HG03565 (cell line): ENCODE measurements around the gene FAM9A.
"Not testable (repeated sequence)": the region's sequence is repeated elsewhere in the genome, so short reads cannot be mapped to it uniquely, and the experiment has no call there.

Source experiments
- ATAC-seq: cut with Tn5 transposase; IDR thresholded peaks from one replicate; pipeline ENCODE4 v1.9.1; 2021; ENCODE audit warnings: mild to moderate bottlenecking, moderate library complexity; ENCODE audit not compliant: unreplicated experiment

Gene FAM9A

DNA sequence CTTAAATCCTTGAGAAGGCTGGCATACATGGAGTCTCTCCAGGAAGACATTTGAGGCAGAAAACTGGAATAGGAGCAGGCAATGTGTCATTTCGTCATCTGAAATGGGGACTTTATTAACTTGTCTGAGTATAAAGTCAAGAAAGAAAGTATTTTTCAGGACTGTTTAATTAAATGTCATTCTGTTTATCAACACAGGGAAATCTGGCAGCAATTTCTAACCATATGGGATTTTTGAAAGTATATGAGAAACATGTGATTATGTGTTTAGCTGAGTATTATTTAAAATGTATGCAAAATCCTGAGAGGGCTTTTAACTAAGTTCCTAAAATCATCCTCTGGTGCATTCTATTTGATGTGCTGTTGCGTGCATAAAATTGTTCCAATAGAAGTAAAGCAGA, 3.9 kb upstream of the FAM9A start:
- ATAC-seq, result no peak

GRCh38 chrX:8803326-8803725, 2.1 kb upstream of the FAM9A start:
- ATAC-seq, result no peak

- ATAC-seq, result not testable (repeated sequence)
These were observed 832 bp downstream of the FAM9A start for GRCh38 chrX:8800351-8800750.

DNA sequence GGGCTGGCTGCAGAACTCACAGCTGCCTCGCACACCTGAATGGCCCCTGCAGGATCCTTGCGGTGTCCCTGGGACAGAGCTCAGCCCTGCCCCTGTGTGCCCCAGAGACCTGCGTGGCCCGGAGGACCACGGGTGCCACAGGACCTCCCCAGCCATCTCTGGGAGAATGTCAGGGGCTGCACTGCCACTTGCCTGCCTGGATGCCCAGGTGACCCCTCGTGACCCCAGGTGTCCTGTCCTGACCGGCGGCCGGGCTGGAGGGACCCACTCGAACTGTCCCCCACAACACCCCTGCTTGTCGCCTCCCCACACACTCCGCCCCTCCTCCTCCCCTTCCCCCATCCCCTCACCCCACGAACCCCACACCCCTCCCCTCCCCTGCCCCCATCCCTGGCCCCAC, 1.9 kb downstream of the FAM9A start:
- ATAC-seq, result not testable (repeated sequence)

- not testable (repeated sequence) for ATAC-seq
These were observed 2.5 kb downstream of the FAM9A start for GRCh38 chrX:8798702-8799101.

DNA sequence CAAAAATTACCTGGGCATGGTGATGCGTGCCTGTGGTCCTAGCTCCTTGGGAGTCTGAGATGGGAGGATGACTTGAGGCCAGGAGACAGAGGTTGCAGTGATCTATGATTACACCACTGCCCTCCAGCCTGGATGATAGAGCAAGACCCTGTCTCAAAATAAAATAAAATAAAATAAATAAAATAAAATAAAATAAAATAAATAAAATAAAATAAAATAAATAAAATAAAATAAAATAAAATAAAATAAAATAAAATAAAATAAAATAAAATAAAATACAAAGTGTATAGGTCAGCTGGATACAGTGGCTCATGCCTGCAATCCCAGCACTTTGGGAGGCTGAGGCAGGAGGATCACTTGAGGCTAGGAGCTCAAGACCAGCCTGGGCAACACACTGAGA, 14.1 kb downstream of the FAM9A start:
- ATAC-seq, result not testable (repeated sequence)

DNA sequence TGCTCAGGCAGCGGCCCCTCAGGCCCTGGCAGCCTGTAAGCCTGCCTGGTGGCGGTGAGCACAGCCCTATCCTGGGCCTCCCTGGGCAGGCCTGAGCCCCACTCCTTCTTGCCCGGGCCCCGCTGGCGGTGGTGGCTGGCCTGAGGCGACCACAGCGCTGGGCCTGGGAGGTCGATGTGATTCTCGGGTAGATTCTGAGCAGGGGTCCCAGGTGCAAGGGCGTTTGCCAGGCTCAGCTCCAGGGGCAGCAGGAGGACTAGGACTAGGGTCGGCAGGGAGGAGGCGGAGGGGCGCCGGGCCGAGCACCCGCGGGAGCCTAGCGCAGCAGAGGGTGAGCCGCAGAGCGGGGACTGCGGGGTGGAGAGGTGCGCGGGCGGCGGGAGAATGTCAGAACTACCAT, 17.0 kb downstream of the FAM9A start:
- ATAC-seq, result no peak

DNA sequence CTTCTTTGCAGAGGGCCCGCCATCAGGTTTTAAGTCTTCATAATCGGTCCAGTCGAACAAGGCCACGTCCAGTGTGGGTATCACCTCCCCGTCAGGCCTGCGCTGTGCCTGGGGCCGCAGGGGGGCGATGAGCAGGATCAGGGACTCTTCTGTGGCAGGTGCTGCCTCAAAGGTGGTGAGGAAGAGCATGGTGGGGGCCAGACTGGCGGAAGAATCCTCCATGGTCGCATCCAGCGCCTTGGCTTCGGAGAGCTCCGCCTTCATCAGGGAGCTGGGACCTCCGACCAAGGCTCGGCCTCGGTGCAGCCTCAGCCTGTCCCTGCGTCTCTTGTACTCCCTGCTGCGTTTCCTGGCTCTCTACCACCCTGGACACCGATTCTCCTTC, 17.5 kb downstream of the FAM9A start:
- no peak for ATAC-seq

DNA sequence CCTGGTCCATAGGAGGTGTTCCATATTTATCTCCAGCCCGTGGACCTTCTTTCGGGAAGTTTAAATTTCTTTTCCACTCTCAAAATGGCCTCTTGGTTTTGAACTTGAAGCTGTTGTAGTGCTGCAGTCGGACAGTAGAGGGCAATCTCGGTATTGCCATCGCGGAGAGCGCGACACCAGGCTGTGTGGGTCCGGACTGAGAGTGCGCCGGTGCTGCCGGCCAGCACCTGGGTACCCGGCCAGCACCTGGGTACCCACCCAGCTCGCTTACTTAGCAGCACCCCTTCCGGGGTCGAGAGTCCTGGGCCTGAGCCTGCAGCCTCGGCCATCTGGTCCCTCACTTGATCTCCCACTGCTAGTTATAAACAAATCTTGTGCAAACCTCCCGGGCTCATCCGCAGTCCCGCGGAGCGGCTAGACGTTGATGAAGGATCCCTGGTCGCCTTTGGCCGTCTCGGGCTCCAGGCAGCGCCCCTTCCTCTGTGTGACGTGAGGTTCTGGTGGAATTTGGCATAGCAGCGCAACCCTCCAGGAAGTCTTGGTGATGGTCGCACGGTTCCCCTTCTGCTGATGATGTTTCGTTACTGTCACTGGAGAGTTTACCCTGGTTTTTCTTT, 18.0 kb downstream of the FAM9A start:
- ATAC-seq, result no peak

GRCh38 chrX:8782595-8782994, 18.6 kb downstream of the FAM9A start:
- no peak for ATAC-seq

DNA sequence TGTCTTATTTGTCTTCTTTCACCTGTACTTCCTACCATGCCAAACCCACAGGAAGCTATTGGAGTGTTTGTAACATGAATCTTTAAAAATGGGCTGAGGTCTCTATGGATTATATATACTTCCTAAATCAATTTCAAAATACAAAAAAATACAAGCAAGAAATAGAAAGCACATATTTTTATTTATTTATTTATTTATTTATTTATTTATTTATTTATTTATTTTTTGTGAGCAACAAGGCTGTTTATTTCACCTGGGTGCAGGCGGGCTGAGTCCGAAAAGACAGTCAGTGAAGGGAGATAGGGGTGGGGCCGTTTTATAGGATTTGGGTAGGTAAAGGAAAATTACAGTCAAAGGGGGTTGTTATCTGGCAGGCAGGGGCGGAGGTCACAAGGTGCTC, 19.3 kb downstream of the FAM9A start:
- ATAC-seq, result not testable (repeated sequence)

DNA sequence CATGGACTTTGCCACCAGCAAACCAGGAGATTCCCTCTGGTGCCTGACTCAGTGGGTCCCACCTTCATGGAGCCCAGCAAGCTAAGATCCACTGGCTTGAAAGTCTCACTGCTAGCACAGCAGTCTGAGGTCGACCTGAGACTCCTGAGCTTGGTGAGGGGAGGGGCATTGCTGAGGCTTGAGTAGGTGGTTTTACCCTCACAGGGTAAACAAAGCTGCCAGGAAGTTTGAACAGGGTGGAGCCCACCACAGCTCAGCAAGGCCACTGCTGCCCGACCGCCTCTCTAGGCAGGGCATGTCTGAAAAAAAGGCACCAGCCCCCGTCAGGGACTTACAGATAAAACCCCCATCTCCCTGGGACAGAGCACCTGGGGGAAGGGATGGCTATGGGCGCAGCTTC, 28.1 kb downstream of the FAM9A start:
- ATAC-seq, result no peak

DNA sequence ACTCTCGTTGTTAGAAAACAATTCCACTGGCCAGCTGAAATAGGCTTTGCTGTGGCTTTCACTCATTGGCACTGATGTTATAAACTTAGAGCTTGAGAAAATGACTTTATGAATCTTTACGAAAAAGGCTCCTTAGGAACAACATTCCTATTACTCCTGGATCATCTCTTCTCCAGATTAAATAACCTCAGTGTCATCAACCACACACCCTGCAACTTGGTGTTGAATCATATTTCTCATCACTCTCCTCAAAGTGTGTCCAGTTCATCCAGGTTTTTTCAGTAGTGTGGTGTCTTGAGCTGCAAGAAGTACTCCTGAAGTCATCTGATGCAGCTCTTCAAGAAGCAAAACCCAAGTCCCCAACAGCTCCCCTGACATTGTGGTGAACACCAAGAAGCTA, 41.2 kb downstream of the FAM9A start:
- no peak for ATAC-seq

- not testable (repeated sequence) for ATAC-seq
These were observed 42.5 kb downstream of the FAM9A start for GRCh38 chrX:8758706-8759105.

DNA sequence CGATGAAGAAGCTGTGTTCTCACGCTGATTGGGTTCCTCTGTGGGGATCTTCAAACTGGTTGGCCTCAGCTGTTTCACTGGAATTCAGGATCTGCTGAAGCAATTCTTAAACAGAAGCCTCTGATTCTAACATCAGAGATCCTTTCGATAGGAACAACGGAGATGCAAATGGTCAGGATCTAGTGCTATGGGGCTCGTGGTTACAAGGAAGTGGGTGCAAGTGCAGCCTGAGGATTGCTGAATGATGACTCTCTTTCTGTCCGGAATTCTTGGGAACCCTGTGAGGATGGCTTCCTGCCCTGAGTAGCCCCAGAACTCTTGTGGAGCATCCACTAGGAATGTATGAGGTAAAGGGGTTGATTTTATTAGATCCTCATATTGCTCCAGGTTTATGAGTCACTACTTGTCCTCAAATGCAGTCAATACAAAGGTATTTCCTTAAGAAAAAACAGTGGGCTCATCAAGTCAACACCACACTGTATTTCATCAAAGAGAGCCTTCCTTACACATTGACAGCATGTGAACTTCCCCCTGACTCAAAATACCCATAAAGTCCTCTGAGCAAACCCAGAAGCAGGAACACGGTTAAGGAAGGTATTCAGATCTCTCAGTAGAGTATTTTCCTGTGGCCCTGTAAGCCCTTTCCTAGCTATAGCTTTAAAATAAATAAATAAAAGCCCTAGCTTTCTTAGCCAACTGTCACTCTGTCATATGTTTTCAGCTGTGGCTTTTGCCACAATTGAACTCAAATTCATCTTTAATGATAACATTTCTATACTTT, 43.4 kb downstream of the FAM9A start:
- ATAC-seq, result not testable (repeated sequence)

DNA sequence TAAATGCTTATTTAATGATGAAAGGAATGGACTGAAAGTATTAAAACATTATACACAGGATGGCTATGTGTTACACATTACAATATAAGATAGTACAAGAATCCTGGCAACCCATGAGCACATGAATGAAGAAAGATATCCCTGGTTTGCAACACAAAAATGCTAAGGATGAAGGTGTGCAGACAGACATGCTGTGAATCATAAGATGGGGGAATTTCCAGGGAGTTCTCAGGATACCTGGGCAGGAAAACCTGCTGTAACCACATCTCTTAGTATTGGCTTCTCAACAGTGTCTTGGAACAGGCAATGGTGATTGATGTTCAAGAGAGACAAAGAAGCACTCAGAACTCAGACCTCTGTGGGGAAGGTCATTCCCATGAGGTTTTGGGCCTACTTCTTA, 45.4 kb downstream of the FAM9A start:
- no peak for ATAC-seq

- no peak for ATAC-seq
These were observed 46.1 kb downstream of the FAM9A start for GRCh38 chrX:8755116-8755515.

- ATAC-seq, result no peak
These were observed 51.5 kb downstream of the FAM9A start for GRCh38 chrX:8749697-8750096.

- ATAC-seq, result no peak
These were observed 52.3 kb downstream of the FAM9A start for GRCh38 chrX:8748855-8749254.

- ATAC-seq, result no peak
These were observed 58.0 kb downstream of the FAM9A start for GRCh38 chrX:8743126-8743732.

- no peak for ATAC-seq
These were observed 59.2 kb downstream of the FAM9A start for GRCh38 chrX:8741981-8742380.
